Spleen (tissue), 7 donors: Measurements from ENCODE around the gene TMEM30B.
"Not testable (repeated sequence)": the region's sequence is repeated elsewhere in the genome, so short reads cannot be mapped to it uniquely, and the experiment has no call there.

ENCODE experiments used
- POLR2AphosphoS5 ChIP-seq, 3 donors: sonication (generic); formaldehyde crosslinking; IDR thresholded peaks; one replicate each; pipeline ENCODE4 v1.5.1; 2017; ENCODE audit warnings: antibody characterized with exemption in 3 of 3
- TF ChIP-seq, protein P1 (sequence below), 11 experiments: fragments of 200-600 bp in 7 of 11; fragments of 450-650 bp in 4 of 11; sonication (generic) in 4 of 11; IDR thresholded peaks in 8 of 11; conservative IDR thresholded peaks in 3 of 11; 1 replicate in 7 of 11; 2 replicates in 4 of 11; pipeline versions ENCODE4 v1.4.0 to v1.8.0; 2016 to 2021; ENCODE audit warnings: antibody characterized with exemption in 11 of 11, inconsistent platforms in 4 of 11, mild to moderate bottlenecking in 1 of 11
- donor health status: DM: no; HTN: no; CAD: no; lungs with moderate emphysema.
- donor health status: DM: no; HTN: no; CAD: no.
- donor health status: DM: no; HTN: no; CAD: no.

DNA sequence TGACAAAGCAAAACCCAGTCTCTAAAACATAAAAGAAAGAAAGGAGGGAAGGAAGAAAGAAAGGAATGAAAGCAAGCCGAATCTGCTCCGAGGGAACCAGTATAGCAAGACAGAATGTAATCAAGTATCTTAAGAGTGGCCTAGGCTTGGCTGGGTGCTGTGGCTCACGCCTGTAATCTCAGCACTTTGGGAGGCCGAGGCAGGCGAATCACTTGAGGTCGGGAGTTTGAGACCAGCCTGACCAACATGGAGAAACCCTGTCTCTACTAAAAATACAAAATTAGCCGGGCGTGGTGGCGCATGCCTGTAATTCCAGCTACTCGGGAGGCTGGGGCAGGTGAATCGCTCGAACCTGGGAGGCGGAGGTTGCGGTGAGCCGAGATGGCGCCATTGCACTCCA is 39.0 kb upstream of the TMEM30B start:
- TF ChIP-seq, protein P1, sequence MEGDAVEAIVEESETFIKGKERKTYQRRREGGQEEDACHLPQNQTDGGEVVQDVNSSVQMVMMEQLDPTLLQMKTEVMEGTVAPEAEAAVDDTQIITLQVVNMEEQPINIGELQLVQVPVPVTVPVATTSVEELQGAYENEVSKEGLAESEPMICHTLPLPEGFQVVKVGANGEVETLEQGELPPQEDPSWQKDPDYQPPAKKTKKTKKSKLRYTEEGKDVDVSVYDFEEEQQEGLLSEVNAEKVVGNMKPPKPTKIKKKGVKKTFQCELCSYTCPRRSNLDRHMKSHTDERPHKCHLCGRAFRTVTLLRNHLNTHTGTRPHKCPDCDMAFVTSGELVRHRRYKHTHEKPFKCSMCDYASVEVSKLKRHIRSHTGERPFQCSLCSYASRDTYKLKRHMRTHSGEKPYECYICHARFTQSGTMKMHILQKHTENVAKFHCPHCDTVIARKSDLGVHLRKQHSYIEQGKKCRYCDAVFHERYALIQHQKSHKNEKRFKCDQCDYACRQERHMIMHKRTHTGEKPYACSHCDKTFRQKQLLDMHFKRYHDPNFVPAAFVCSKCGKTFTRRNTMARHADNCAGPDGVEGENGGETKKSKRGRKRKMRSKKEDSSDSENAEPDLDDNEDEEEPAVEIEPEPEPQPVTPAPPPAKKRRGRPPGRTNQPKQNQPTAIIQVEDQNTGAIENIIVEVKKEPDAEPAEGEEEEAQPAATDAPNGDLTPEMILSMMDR (IDR thresholded peaks at IDR 0.05 in 8 of 11, conservative IDR thresholded peaks at IDR 0.05 in 3 of 11): not testable (repeated sequence)
- TF ChIP-seq POLR2AphosphoS5 (IDR thresholded peaks at IDR 0.05): not testable (repeated sequence)
